Left kidney (tissue), 2 donors: ENCODE measurements around the gene TMPRSS6. TPM values are rescaled to one million over a fixed set of nuclear protein-coding genes. Genes with fewer than 3 reads are reported as not detected.

Experiments used
- DNase-seq: peaks from one replicate; pipeline ENCODE4 v3.0.0-alpha.2; 2013
- polyA plus RNA-seq: library from polyadenylated mRNA; unstranded; fragments of 120-200 nt; gene quantifications from one replicate; pipeline ENCODE4 v1.2.1, GENCODE V29; 2013; ENCODE audit not compliant: insufficient read length

Gene TMPRSS6
- polyA plus RNA-seq, 1 donor = 0.33 TPM

GRCh38 chr22:37026325-37026724 is 83.2 kb downstream of the TMPRSS6 start:
- DNase-seq = no peak

- peak; percentile 31 for DNase-seq
Observed at GRCh38 chr22:37025500-37026070, 83.9 kb downstream of the TMPRSS6 start.

GRCh38 chr22:37024339-37025157 is 85.0 kb downstream of the TMPRSS6 start:
- DNase-seq = no peak

GRCh38 chr22:37023743-37024338 is 85.7 kb downstream of the TMPRSS6 start:
- DNase-seq = no peak

- no peak for DNase-seq
Observed at GRCh38 chr22:37022483-37023337, 86.8 kb downstream of the TMPRSS6 start.

- DNase-seq = no peak
Observed at GRCh38 chr22:37021710-37022482, 87.6 kb downstream of the TMPRSS6 start.

- DNase-seq = no peak
Observed at GRCh38 chr22:37021041-37021440, 88.5 kb downstream of the TMPRSS6 start.

GRCh38 chr22:37020192-37020479 is 89.4 kb downstream of the TMPRSS6 start:
- DNase-seq = no peak

GRCh38 chr22:37019309-37020191 is 90.0 kb downstream of the TMPRSS6 start, which contains the start of the genes MPST and TST:
TSS of gene MPST (plus strand) at chr22:37019742. CDS start at chr22:37019837, 95 bp downstream.
TSS of gene TST (minus strand) at chr22:37019447. CDS start at chr22:37018732, 715 bp downstream.
- peak; percentile 79 for DNase-seq

- peak; percentile 54 for DNase-seq
Observed at GRCh38 chr22:37018815-37019308, 90.7 kb downstream of the TMPRSS6 start.

- no peak for DNase-seq
Observed at GRCh38 chr22:37018086-37018814, 91.3 kb downstream of the TMPRSS6 start.

GRCh38 chr22:37017356-37017755 is 92.2 kb downstream of the TMPRSS6 start:
- no peak for DNase-seq

GRCh38 chr22:37016134-37016910 is 93.2 kb downstream of the TMPRSS6 start:
- no peak for DNase-seq

GRCh38 chr22:37015587-37015878 is 94.0 kb downstream of the TMPRSS6 start:
- DNase-seq = no peak

Other genes starting within 250 kb of the TMPRSS6 start
- gene NCF4, start 248.7 kb downstream of the TMPRSS6 start, polyA plus RNA-seq = 2.0 TPM
- gene CSF2RB, start 196.1 kb downstream of the TMPRSS6 start, polyA plus RNA-seq = 1.9 TPM
- gene TST, start 90.3 kb downstream of the TMPRSS6 start, polyA plus RNA-seq = 39.1 TPM
- gene MPST, start 90.0 kb downstream of the TMPRSS6 start, polyA plus RNA-seq = 43.0 TPM
- 23.6 TPM for gene KCTD17, start 58.0 kb downstream of the TMPRSS6 start, polyA plus RNA-seq
- gene IL2RB, start 40.2 kb upstream of the TMPRSS6 start, polyA plus RNA-seq = 1.2 TPM
- gene C1QTNF6, start 78.5 kb upstream of the TMPRSS6 start, polyA plus RNA-seq = 32.2 TPM
- 0.75 TPM for gene SSTR3, start 102.8 kb upstream of the TMPRSS6 start, polyA plus RNA-seq
- 5.1 TPM for gene RAC2, start 134.6 kb upstream of the TMPRSS6 start, polyA plus RNA-seq
- 3.9 TPM for gene CYTH4, start 172.8 kb upstream of the TMPRSS6 start, polyA plus RNA-seq